ENCODE data around the gene TTN.
A peak's percentile ranks its signal among the peaks of the same experiment; 100 is the strongest.

TTN gene

GRCh38 chr2:178496049-178496448 lies 311.2 kb downstream of the TTN start:
- Histone ChIP-seq H3K27me3 (ENCODE audit: control insufficient read depth, insufficient read depth, low read length) (no peaks in the 10 kb centered on the region), H3K9me3 (ENCODE audit: control insufficient read depth, insufficient read depth, low read length) (no peaks in the 10 kb centered on the region), H3K9ac (ENCODE audit: low read depth, low read length) (no peak overlapping the region), H3K4me3 (ENCODE audit: low read depth, low read length) (no peak overlapping the region), H3K27ac (ENCODE audit: low read depth, low read length) (no peak overlapping the region), H3K36me3 (ENCODE audit: control insufficient read depth, insufficient read depth, low read length) (peaks cover 66% of the 10 kb centered on the region), H3K4me1 (ENCODE audit: control insufficient read depth, insufficient read depth, low read length) (no peaks in the 10 kb centered on the region)

GRCh38 chr2:178491612-178492011 lies 315.6 kb downstream of the TTN start:
- Histone ChIP-seq H3K4me3 (ENCODE audit: low read depth, low read length) (no peak overlapping the region), H3K27me3 (ENCODE audit: control insufficient read depth, insufficient read depth, low read length) (no peaks in the 10 kb centered on the region), H3K9ac (ENCODE audit: low read depth, low read length) (no peak overlapping the region), H3K9me3 (ENCODE audit: control insufficient read depth, insufficient read depth, low read length) (no peaks in the 10 kb centered on the region), H3K4me1 (ENCODE audit: control insufficient read depth, insufficient read depth, low read length) (no peaks in the 10 kb centered on the region), H3K27ac (ENCODE audit: low read depth, low read length) (no peak overlapping the region), H3K36me3 (ENCODE audit: control insufficient read depth, insufficient read depth, low read length) (peaks cover 44% of the 10 kb centered on the region)

- H3K36me3 ChIP-seq (ENCODE audit: control insufficient read depth, insufficient read depth, low read length) = peaks cover 6% of the 10 kb centered on the region; the same call in 1 of the 2 replicates
- no peak overlapping the region for H3K4me3 ChIP-seq (ENCODE audit: low read depth, low read length)
- H3K4me1 ChIP-seq (ENCODE audit: control insufficient read depth, insufficient read depth, low read length) = peaks cover 17% of the 10 kb centered on the region
- H3K9me3 ChIP-seq (ENCODE audit: control insufficient read depth, insufficient read depth, low read length) = no peaks in the 10 kb centered on the region
- no peak overlapping the region for H3K9ac ChIP-seq (ENCODE audit: low read depth, low read length)
- no peak overlapping the region for H3K27ac ChIP-seq (ENCODE audit: low read depth, low read length)
- peaks cover 4% of the 10 kb centered on the region; the same call in 1 of the 2 replicates for H3K27me3 ChIP-seq (ENCODE audit: control insufficient read depth, insufficient read depth, low read length)
These were observed 321.9 kb downstream of the TTN start for GRCh38 chr2:178485356-178485755.

- peaks cover 5% of the 10 kb centered on the region; the same call in 1 of the 2 replicates for H3K27me3 ChIP-seq (ENCODE audit: control insufficient read depth, insufficient read depth, low read length)
- no peak overlapping the region for H3K4me3 ChIP-seq (ENCODE audit: low read depth, low read length)
- H3K9ac ChIP-seq (ENCODE audit: low read depth, low read length) = no peak overlapping the region
- peaks cover 17% of the 10 kb centered on the region for H3K4me1 ChIP-seq (ENCODE audit: control insufficient read depth, insufficient read depth, low read length)
- no peaks in the 10 kb centered on the region for H3K9me3 ChIP-seq (ENCODE audit: control insufficient read depth, insufficient read depth, low read length)
- H3K27ac ChIP-seq (ENCODE audit: low read depth, low read length) = no peak overlapping the region
- H3K36me3 ChIP-seq (ENCODE audit: control insufficient read depth, insufficient read depth, low read length) = 0 out of 2 replicates have a peak, but pooled peaks cover 6% of the 10 kb centered on the region
These were observed 322.8 kb downstream of the TTN start for GRCh38 chr2:178484245-178485041.

GRCh38 chr2:178482437-178482836 lies 324.8 kb downstream of the TTN start:
- Histone ChIP-seq H3K27me3 (ENCODE audit: control insufficient read depth, insufficient read depth, low read length) (peaks cover 9% of the 10 kb centered on the region; the same call in 1 of the 2 replicates), H3K36me3 (ENCODE audit: control insufficient read depth, insufficient read depth, low read length) (0 out of 2 replicates have a peak, but pooled peaks cover 6% of the 10 kb centered on the region), H3K27ac (ENCODE audit: low read depth, low read length) (no peak overlapping the region), H3K4me1 (ENCODE audit: control insufficient read depth, insufficient read depth, low read length) (peaks cover 17% of the 10 kb centered on the region), H3K4me3 (ENCODE audit: low read depth, low read length) (0 out of 2 replicates have a peak overlapping the region, but pooled peaks have one; percentile 7), H3K9ac (ENCODE audit: low read depth, low read length) (no peak overlapping the region), H3K9me3 (ENCODE audit: control insufficient read depth, insufficient read depth, low read length) (no peaks in the 10 kb centered on the region)

- H3K4me3 ChIP-seq (ENCODE audit: low read depth, low read length) = peak within 1 kb of the TSS; percentile 78
- peaks cover 9% of the 10 kb centered on the region; the same call in 1 of the 2 replicates for H3K27me3 ChIP-seq (ENCODE audit: control insufficient read depth, insufficient read depth, low read length)
- H3K36me3 ChIP-seq (ENCODE audit: control insufficient read depth, insufficient read depth, low read length) = no peaks in the 10 kb centered on the region
- no peaks in the 10 kb centered on the region for H3K9me3 ChIP-seq (ENCODE audit: control insufficient read depth, insufficient read depth, low read length)
- H3K9ac ChIP-seq (ENCODE audit: low read depth, low read length) = peak within 1 kb of the TSS; percentile 57
- peak within 1 kb of the TSS; percentile 78 for H3K27ac ChIP-seq (ENCODE audit: low read depth, low read length)
- peaks cover 17% of the 10 kb centered on the region for H3K4me1 ChIP-seq (ENCODE audit: control insufficient read depth, insufficient read depth, low read length)
These were observed 326.7 kb downstream of the TTN start, which contains the start of gene PLEKHA3 for GRCh38 chr2:178480227-178481181. PLEKHA3 (plus strand) TSS chr2:178480457; CDS start chr2:178480870, 413 bp downstream.

- H3K4me1 ChIP-seq (ENCODE audit: control insufficient read depth, insufficient read depth, low read length) = peaks cover 17% of the 10 kb centered on the region
- peak overlapping the region; percentile 57 for H3K9ac ChIP-seq (ENCODE audit: low read depth, low read length)
- H3K27me3 ChIP-seq (ENCODE audit: control insufficient read depth, insufficient read depth, low read length) = peaks cover 9% of the 10 kb centered on the region; the same call in 1 of the 2 replicates
- H3K27ac ChIP-seq (ENCODE audit: low read depth, low read length) = peak overlapping the region; percentile 78
- no peaks in the 10 kb centered on the region for H3K9me3 ChIP-seq (ENCODE audit: control insufficient read depth, insufficient read depth, low read length)
- H3K4me3 ChIP-seq (ENCODE audit: low read depth, low read length) = peak overlapping the region; percentile 78
- H3K36me3 ChIP-seq (ENCODE audit: control insufficient read depth, insufficient read depth, low read length) = no peaks in the 10 kb centered on the region
These were observed 327.4 kb downstream of the TTN start for GRCh38 chr2:178479758-178480226.

GRCh38 chr2:178479275-178479616 lies 328.0 kb downstream of the TTN start:
- Histone ChIP-seq H3K27me3 (ENCODE audit: control insufficient read depth, insufficient read depth, low read length) (peaks cover 9% of the 10 kb centered on the region; the same call in 1 of the 2 replicates), H3K36me3 (ENCODE audit: control insufficient read depth, insufficient read depth, low read length) (no peaks in the 10 kb centered on the region), H3K4me1 (ENCODE audit: control insufficient read depth, insufficient read depth, low read length) (peaks cover 17% of the 10 kb centered on the region), H3K27ac (ENCODE audit: low read depth, low read length) (no peak overlapping the region), H3K9ac (ENCODE audit: low read depth, low read length) (no peak overlapping the region), H3K9me3 (ENCODE audit: control insufficient read depth, insufficient read depth, low read length) (no peaks in the 10 kb centered on the region), H3K4me3 (ENCODE audit: low read depth, low read length) (peak overlapping the region; percentile 78; the same call in 1 of the 2 replicates)

GRCh38 chr2:178478439-178479274 lies 328.6 kb downstream of the TTN start, which contains the start of gene FKBP7:
FKBP7 (minus strand) TSS chr2:178478600; CDS start chr2:178478499, 101 bp downstream.
- Histone ChIP-seq H3K9me3 (ENCODE audit: control insufficient read depth, insufficient read depth, low read length) (no peaks in the 10 kb centered on the region), H3K36me3 (ENCODE audit: control insufficient read depth, insufficient read depth, low read length) (no peaks in the 10 kb centered on the region), H3K9ac (ENCODE audit: low read depth, low read length) (peak within 1 kb of the TSS; percentile 78), H3K4me1 (ENCODE audit: control insufficient read depth, insufficient read depth, low read length) (peaks cover 17% of the 10 kb centered on the region), H3K27me3 (ENCODE audit: control insufficient read depth, insufficient read depth, low read length) (peaks cover 9% of the 10 kb centered on the region; the same call in 1 of the 2 replicates), H3K4me3 (ENCODE audit: low read depth, low read length) (peak within 1 kb of the TSS; percentile 78), H3K27ac (ENCODE audit: low read depth, low read length) (peak within 1 kb of the TSS; percentile 34)

- Histone ChIP-seq H3K9me3 (ENCODE audit: control insufficient read depth, insufficient read depth, low read length) (no peaks in the 10 kb centered on the region), H3K36me3 (ENCODE audit: control insufficient read depth, insufficient read depth, low read length) (no peaks in the 10 kb centered on the region), H3K4me1 (ENCODE audit: control insufficient read depth, insufficient read depth, low read length) (peaks cover 17% of the 10 kb centered on the region)
These were observed 329.1 kb downstream of the TTN start for GRCh38 chr2:178478130-178478438.

More at GRCh38 chr2:178478130-178478438, 329.1 kb downstream of the TTN start:
- peak overlapping the region; percentile 34 for H3K27ac ChIP-seq (ENCODE audit: low read depth, low read length)
- peak overlapping the region; percentile 78 for H3K9ac ChIP-seq (ENCODE audit: low read depth, low read length)
- peak overlapping the region; percentile 78 for H3K4me3 ChIP-seq (ENCODE audit: low read depth, low read length)
- peaks cover 9% of the 10 kb centered on the region; the same call in 1 of the 2 replicates for H3K27me3 ChIP-seq (ENCODE audit: control insufficient read depth, insufficient read depth, low read length)
